GM23338 (cell line): ENCODE measurements around the gene EOLA2. TPM values are rescaled to one million over a fixed set of nuclear protein-coding genes. Genes with fewer than 3 reads are reported as not detected.

Experiments used
- ATAC-seq: fragments of 200-7000 bp; cut with Tn5 transposase; 3 replicates; pipeline ENCODE4 v1.9.1; 2020
- DNase-seq: peaks from one replicate; pipeline ENCODE4 v3.0.0-alpha.2; 2015; ENCODE audit warnings: low spot score
- H2AFZ ChIP-seq: fragments of 200-600 bp; sonication (generic); 2 replicates; pipeline ENCODE4 v1.8.0; 2016; ENCODE audit warnings: antibody characterized with exemption, mild to moderate bottlenecking, moderate library complexity
- H3F3A ChIP-seq: fragments of 200-600 bp; sonication (generic); replicated peaks from 2 replicates; pipeline ENCODE4 v1.8.0; 2017; ENCODE audit warnings: antibody characterized with exemption, mixed run types, low read depth
- H3K27ac ChIP-seq: fragments of 200-600 bp; sonication (generic); 2 replicates; pipeline ENCODE4 v1.6.1; 2016; ENCODE audit warnings: low read depth
- H3K27me3 ChIP-seq: fragments of 200-600 bp; sonication (generic); 2 replicates; pipeline ENCODE4 v1.8.0; 2016; ENCODE audit warnings: mild to moderate bottlenecking, mixed run types, moderate library complexity; ENCODE audit not compliant: insufficient read depth
- H3K36me3 ChIP-seq: fragments of 200-600 bp; sonication (generic); 2 replicates; pipeline ENCODE4 v1.8.0; 2016; ENCODE audit warnings: mild to moderate bottlenecking; ENCODE audit not compliant: insufficient read depth
- H3K4me1 ChIP-seq: fragments of 200-600 bp; sonication (generic); 2 replicates; pipeline ENCODE4 v1.8.0; 2016; ENCODE audit warnings: mild to moderate bottlenecking, moderate library complexity; ENCODE audit not compliant: insufficient read depth
- H3K4me2 ChIP-seq: fragments of 200-600 bp; sonication (generic); 2 replicates; pipeline ENCODE4 v1.7.1; 2017; ENCODE audit warnings: mixed run types
- H3K4me3 ChIP-seq: fragments of 200-600 bp; sonication (generic); 2 replicates; pipeline ENCODE4 v1.6.1; 2016; ENCODE audit warnings: mixed run types
- H3K79me2 ChIP-seq: fragments of 200-600 bp; sonication (generic); replicated peaks from 2 replicates; pipeline ENCODE4 v1.8.0; 2017; ENCODE audit warnings: mild to moderate bottlenecking; ENCODE audit not compliant: insufficient read depth
- H3K9me2 ChIP-seq: fragments of 200-600 bp; sonication (generic); 2 replicates; pipeline ENCODE4 v1.8.0; 2017; ENCODE audit not compliant: insufficient read depth
- H4K20me1 ChIP-seq: fragments of 200-600 bp; sonication (generic); replicated peaks from 2 replicates; pipeline ENCODE4 v1.8.0; 2017; ENCODE audit warnings: mild to moderate bottlenecking; ENCODE audit not compliant: insufficient read depth
- H3K27ac Mint-ChIP-seq: 2 replicates; pipeline ENCODE4 v1.8.0; 2020; ENCODE audit warnings: inconsistent platforms, mild to moderate bottlenecking, moderate library complexity, mixed read lengths
- H3K27me3 Mint-ChIP-seq: 3 replicates; pipeline ENCODE4 v1.8.0; 2022; ENCODE audit warnings: low read depth, mild to moderate bottlenecking, moderate library complexity, mixed read lengths, inconsistent platforms; ENCODE audit not compliant: insufficient read depth, poor library complexity
- H3K36me3 Mint-ChIP-seq: 3 replicates; pipeline ENCODE4 v1.8.0; 2021; ENCODE audit warnings: low read depth, mild to moderate bottlenecking, inconsistent platforms, moderate library complexity, mixed read lengths
- H3K4me1 Mint-ChIP-seq: 3 replicates; pipeline ENCODE4 v1.8.0; 2020; ENCODE audit warnings: mild to moderate bottlenecking, inconsistent platforms, mixed read lengths
- H3K4me3 Mint-ChIP-seq: 3 replicates; pipeline ENCODE4 v1.8.0; 2021; ENCODE audit warnings: moderate library complexity, mild to moderate bottlenecking, inconsistent platforms, mixed read lengths
- H3K9me3 Mint-ChIP-seq: 3 replicates; pipeline ENCODE4 v1.8.0; 2020; ENCODE audit warnings: moderate library complexity, mild to moderate bottlenecking, inconsistent platforms, mixed read lengths
- CREB1 ChIP-seq: fragments of 250-450 bp; sonication (Bioruptor Pico); IDR thresholded peaks from 2 replicates; pipeline ENCODE4 v1.5.0; 2020; ENCODE audit warnings: low read depth, mild to moderate bottlenecking, moderate library complexity
- EZH2 ChIP-seq: fragments of 200-600 bp; sonication (generic); IDR thresholded peaks from one replicate; pipeline ENCODE4 v1.8.0; 2017; ENCODE audit warnings: antibody characterized with exemption, mild to moderate bottlenecking, low read depth; ENCODE audit not compliant: unreplicated experiment
- EZH2phosphoT487 ChIP-seq: fragments of 200-600 bp; sonication (generic); IDR thresholded peaks from one replicate; pipeline ENCODE4 v1.8.1; 2018; ENCODE audit warnings: antibody characterized with exemption; ENCODE audit not compliant: unreplicated experiment
- JUNB ChIP-seq: IDR thresholded peaks from one replicate; pipeline ENCODE4 v1.6.1; 2016; ENCODE audit warnings: antibody characterized with exemption; ENCODE audit not compliant: unreplicated experiment
- NANOG ChIP-seq: IDR thresholded peaks from 2 replicates; pipeline ENCODE4 v1.6.1; 2016; ENCODE audit warnings: antibody characterized with exemption, borderline replicate concordance
- POLR2AphosphoS5 ChIP-seq: IDR thresholded peaks from 2 replicates; pipeline ENCODE4 v1.6.1; 2016; ENCODE audit warnings: antibody characterized with exemption, low read depth
- STAT1 ChIP-seq: IDR thresholded peaks from one replicate; pipeline ENCODE4 v1.6.1; 2016; ENCODE audit warnings: antibody characterized with exemption; ENCODE audit not compliant: unreplicated experiment
- ZNF114 ChIP-seq: fragments of 250-450 bp; sonication (Bioruptor Pico); IDR thresholded peaks from 2 replicates; pipeline ENCODE4 v1.5.0; 2020; ENCODE audit warnings: mild to moderate bottlenecking, moderate library complexity
- ZNF331 ChIP-seq: fragments of 250-450 bp; sonication (Bioruptor Pico); IDR thresholded peaks from 2 replicates; pipeline ENCODE4 v1.5.0; 2020; ENCODE audit warnings: low read depth, mild to moderate bottlenecking, moderate library complexity
- ZNF462 ChIP-seq: fragments of 250-450 bp; sonication (Bioruptor Pico); IDR thresholded peaks from 2 replicates; pipeline ENCODE4 v1.5.0; 2020; ENCODE audit warnings: mild to moderate bottlenecking, moderate library complexity
- polyA plus RNA-seq: library from polyadenylated mRNA; unstranded; fragments of >200 nt; fragmentation: Nextera tagmentation; extraction: Ambion mirVana; gene quantifications from 2 replicates; pipeline ENCODE4 v1.2.1, GENCODE V29; 2016
- total RNA-seq: library from RNA; depleted of rRNA; stranded (reverse); fragments of >200 nt; shearing (Covaris generic); gene quantifications from 2 replicates; pipeline ENCODE4 v1.2.3, GENCODE V29; 2014
- TF ChIP-seq, protein P1 (sequence below), 2 experiments: fragments of 200-600 bp in 1 of 2; sonication (generic) in 1 of 2; conservative IDR thresholded peaks; 2 replicates each; pipeline versions ENCODE4 v1.5.1 to v1.6.1; 2016 to 2017; ENCODE audit warnings: antibody characterized with exemption in 2 of 2, low read depth in 2 of 2, mild to moderate bottlenecking in 2 of 2, moderate library complexity in 1 of 2
- TF ChIP-seq, protein P2 (sequence below): IDR thresholded peaks from 2 replicates; pipeline ENCODE4 v1.6.1; 2016; ENCODE audit warnings: antibody characterized with exemption

The EOLA2 gene
- total and polyA plus RNA-seq, 2 experiments from 2014 or later, result 24.4 to 25.1 TPM

- TF ChIP-seq, protein P1, sequence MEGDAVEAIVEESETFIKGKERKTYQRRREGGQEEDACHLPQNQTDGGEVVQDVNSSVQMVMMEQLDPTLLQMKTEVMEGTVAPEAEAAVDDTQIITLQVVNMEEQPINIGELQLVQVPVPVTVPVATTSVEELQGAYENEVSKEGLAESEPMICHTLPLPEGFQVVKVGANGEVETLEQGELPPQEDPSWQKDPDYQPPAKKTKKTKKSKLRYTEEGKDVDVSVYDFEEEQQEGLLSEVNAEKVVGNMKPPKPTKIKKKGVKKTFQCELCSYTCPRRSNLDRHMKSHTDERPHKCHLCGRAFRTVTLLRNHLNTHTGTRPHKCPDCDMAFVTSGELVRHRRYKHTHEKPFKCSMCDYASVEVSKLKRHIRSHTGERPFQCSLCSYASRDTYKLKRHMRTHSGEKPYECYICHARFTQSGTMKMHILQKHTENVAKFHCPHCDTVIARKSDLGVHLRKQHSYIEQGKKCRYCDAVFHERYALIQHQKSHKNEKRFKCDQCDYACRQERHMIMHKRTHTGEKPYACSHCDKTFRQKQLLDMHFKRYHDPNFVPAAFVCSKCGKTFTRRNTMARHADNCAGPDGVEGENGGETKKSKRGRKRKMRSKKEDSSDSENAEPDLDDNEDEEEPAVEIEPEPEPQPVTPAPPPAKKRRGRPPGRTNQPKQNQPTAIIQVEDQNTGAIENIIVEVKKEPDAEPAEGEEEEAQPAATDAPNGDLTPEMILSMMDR (conservative IDR thresholded peaks at IDR 0.05; ENCODE audit: low read depth in 2 of 2), result no peak
These were observed 23.7 kb upstream of the EOLA2 start (continued) for GRCh38 chrX:149962010-149962409.

GRCh38 chrX:149961572-149961971 lies 23.3 kb upstream of the EOLA2 start:
- Mint-ChIP-seq H3K9me3 (no peaks in the 10 kb centered on the region), H3K4me1 (peaks cover 5% of the 10 kb centered on the region; the same call in 2 of the 3 replicates), H3K27me3 (no peaks in the 10 kb centered on the region), H3K27ac (no peak overlapping the region), H3K36me3 (peaks cover 14% of the 10 kb centered on the region; the same call in 2 of the 3 replicates), H3K4me3 (no peak overlapping the region)
- no peak overlapping the region for H2AFZ ChIP-seq
- no peaks in the 10 kb centered on the region for H4K20me1 ChIP-seq
- no peak overlapping the region for H3K27ac ChIP-seq
- no peaks in the 10 kb centered on the region for H3F3A ChIP-seq
- no peaks in the 10 kb centered on the region for H3K9me2 ChIP-seq
- H3K4me2 ChIP-seq, result no peak overlapping the region
- no peaks in the 10 kb centered on the region for H3K79me2 ChIP-seq
- H3K27me3 ChIP-seq, result no peaks in the 10 kb centered on the region
- no peaks in the 10 kb centered on the region for H3K4me1 ChIP-seq
- H3K36me3 ChIP-seq, result no peaks in the 10 kb centered on the region
- H3K4me3 ChIP-seq, result no peak overlapping the region
- ATAC-seq, result no peak
- no peak for DNase-seq
- TF ChIP-seq POLR2AphosphoS5, result no peak
- TF ChIP-seq ZNF114 (CRISPR knock-in tag), result no peak
- TF ChIP-seq JUNB, result no peak
- no peak for TF ChIP-seq NANOG
- no peak for TF ChIP-seq CREB1
- no peak for TF ChIP-seq ZNF462 (CRISPR knock-in tag)
- no peak for TF ChIP-seq ZNF331 (CRISPR knock-in tag)
- TF ChIP-seq EZH2, result no peak
- TF ChIP-seq EZH2phosphoT487, result no peak
- TF ChIP-seq, protein P2, sequence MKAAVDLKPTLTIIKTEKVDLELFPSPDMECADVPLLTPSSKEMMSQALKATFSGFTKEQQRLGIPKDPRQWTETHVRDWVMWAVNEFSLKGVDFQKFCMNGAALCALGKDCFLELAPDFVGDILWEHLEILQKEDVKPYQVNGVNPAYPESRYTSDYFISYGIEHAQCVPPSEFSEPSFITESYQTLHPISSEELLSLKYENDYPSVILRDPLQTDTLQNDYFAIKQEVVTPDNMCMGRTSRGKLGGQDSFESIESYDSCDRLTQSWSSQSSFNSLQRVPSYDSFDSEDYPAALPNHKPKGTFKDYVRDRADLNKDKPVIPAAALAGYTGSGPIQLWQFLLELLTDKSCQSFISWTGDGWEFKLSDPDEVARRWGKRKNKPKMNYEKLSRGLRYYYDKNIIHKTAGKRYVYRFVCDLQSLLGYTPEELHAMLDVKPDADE, result no peak
- TF ChIP-seq STAT1, result no peak
- TF ChIP-seq, protein P1 (conservative IDR thresholded peaks at IDR 0.05; ENCODE audit: low read depth in 2 of 2), result no peak
